ENCODE measurements around the gene RASA3.

Gene RASA3

GRCh38 chr13:114012141-114012540 is 120.3 kb downstream of the RASA3 start:
- Histone ChIP-seq H3K4me2 (ENCODE audit: low read length) (no peak overlapping the region), H3K4me3 (ENCODE audit: low read length) (no peak overlapping the region), H3K9ac (ENCODE audit: low read length) (no peak overlapping the region), H3K36me3 (replicated peaks; ENCODE audit: low read depth, low read length) (no peaks in the 10 kb centered on the region), H3K4me1 (ENCODE audit: low read length) (no peaks in the 10 kb centered on the region), H3K9me3 (ENCODE audit: insufficient read depth, low read length) (no peaks in the 10 kb centered on the region), H2AFZ (ENCODE audit: low read depth, low read length) (no peak overlapping the region), H3K27me3 (ENCODE audit: low read depth, low read length) (no peaks in the 10 kb centered on the region), H3K27ac (ENCODE audit: low read length) (no peak overlapping the region), H4K20me1 (ENCODE audit: insufficient read depth, low read length) (no peaks in the 10 kb centered on the region), H3K79me2 (ENCODE audit: low read length) (no peaks in the 10 kb centered on the region)
- no peak for TF ChIP-seq EZH2phosphoT487 (IDR thresholded peaks at IDR 0.05; ENCODE audit: low read depth)
- TF ChIP-seq, protein P1, sequence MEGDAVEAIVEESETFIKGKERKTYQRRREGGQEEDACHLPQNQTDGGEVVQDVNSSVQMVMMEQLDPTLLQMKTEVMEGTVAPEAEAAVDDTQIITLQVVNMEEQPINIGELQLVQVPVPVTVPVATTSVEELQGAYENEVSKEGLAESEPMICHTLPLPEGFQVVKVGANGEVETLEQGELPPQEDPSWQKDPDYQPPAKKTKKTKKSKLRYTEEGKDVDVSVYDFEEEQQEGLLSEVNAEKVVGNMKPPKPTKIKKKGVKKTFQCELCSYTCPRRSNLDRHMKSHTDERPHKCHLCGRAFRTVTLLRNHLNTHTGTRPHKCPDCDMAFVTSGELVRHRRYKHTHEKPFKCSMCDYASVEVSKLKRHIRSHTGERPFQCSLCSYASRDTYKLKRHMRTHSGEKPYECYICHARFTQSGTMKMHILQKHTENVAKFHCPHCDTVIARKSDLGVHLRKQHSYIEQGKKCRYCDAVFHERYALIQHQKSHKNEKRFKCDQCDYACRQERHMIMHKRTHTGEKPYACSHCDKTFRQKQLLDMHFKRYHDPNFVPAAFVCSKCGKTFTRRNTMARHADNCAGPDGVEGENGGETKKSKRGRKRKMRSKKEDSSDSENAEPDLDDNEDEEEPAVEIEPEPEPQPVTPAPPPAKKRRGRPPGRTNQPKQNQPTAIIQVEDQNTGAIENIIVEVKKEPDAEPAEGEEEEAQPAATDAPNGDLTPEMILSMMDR (IDR thresholded peaks at IDR 0.05; ENCODE audit: low read depth, low read length): no peak

- H3K9me3 ChIP-seq (ENCODE audit: insufficient read depth, low read length): no peaks in the 10 kb centered on the region
- H3K4me2 ChIP-seq (ENCODE audit: low read length): no peak overlapping the region
- H3K4me3 ChIP-seq (ENCODE audit: low read length): no peak overlapping the region
- no peak overlapping the region for H3K27ac ChIP-seq (ENCODE audit: low read length)
- no peak overlapping the region for H3K9ac ChIP-seq (ENCODE audit: low read length)
- no peaks in the 10 kb centered on the region for H4K20me1 ChIP-seq (ENCODE audit: insufficient read depth, low read length)
- H3K36me3 ChIP-seq (replicated peaks; ENCODE audit: low read depth, low read length): no peaks in the 10 kb centered on the region
- TF ChIP-seq EZH2phosphoT487 (IDR thresholded peaks at IDR 0.05; ENCODE audit: low read depth): no peak
- TF ChIP-seq, protein P1 (IDR thresholded peaks at IDR 0.05; ENCODE audit: low read depth, low read length): no peak
- no peaks in the 10 kb centered on the region for H3K79me2 ChIP-seq (ENCODE audit: low read length)
- no peaks in the 10 kb centered on the region for H3K27me3 ChIP-seq (ENCODE audit: low read depth, low read length)
- H3K4me1 ChIP-seq (ENCODE audit: low read length): no peaks in the 10 kb centered on the region
- H2AFZ ChIP-seq (ENCODE audit: low read depth, low read length): no peak overlapping the region
These were observed 121.2 kb downstream of the RASA3 start for GRCh38 chr13:114011226-114011625.

GRCh38 chr13:114010401-114011101 is 121.9 kb downstream of the RASA3 start:
- Histone ChIP-seq H3K9ac (ENCODE audit: low read length) (no peak overlapping the region), H2AFZ (ENCODE audit: low read depth, low read length) (no peak overlapping the region), H3K36me3 (replicated peaks; ENCODE audit: low read depth, low read length) (no peaks in the 10 kb centered on the region), H3K4me1 (ENCODE audit: low read length) (no peaks in the 10 kb centered on the region), H3K79me2 (ENCODE audit: low read length) (no peaks in the 10 kb centered on the region), H3K27me3 (ENCODE audit: low read depth, low read length) (no peaks in the 10 kb centered on the region), H3K4me3 (ENCODE audit: low read length) (no peak overlapping the region), H3K27ac (ENCODE audit: low read length) (no peak overlapping the region), H3K9me3 (ENCODE audit: insufficient read depth, low read length) (no peaks in the 10 kb centered on the region), H4K20me1 (ENCODE audit: insufficient read depth, low read length) (no peaks in the 10 kb centered on the region), H3K4me2 (ENCODE audit: low read length) (no peak overlapping the region)
- no peak for TF ChIP-seq EZH2phosphoT487 (IDR thresholded peaks at IDR 0.05; ENCODE audit: low read depth)
- TF ChIP-seq, protein P1 (IDR thresholded peaks at IDR 0.05; ENCODE audit: low read depth, low read length): no peak

GRCh38 chr13:114009590-114010400 is 122.6 kb downstream of the RASA3 start:
- H3K36me3 ChIP-seq (replicated peaks; ENCODE audit: low read depth, low read length): no peaks in the 10 kb centered on the region
- H3K4me3 ChIP-seq (ENCODE audit: low read length): no peak overlapping the region
- H3K9ac ChIP-seq (ENCODE audit: low read length): no peak overlapping the region
- no peaks in the 10 kb centered on the region for H3K79me2 ChIP-seq (ENCODE audit: low read length)
- no peak overlapping the region for H2AFZ ChIP-seq (ENCODE audit: low read depth, low read length)
- H3K9me3 ChIP-seq (ENCODE audit: insufficient read depth, low read length): no peaks in the 10 kb centered on the region
- no peaks in the 10 kb centered on the region for H3K4me1 ChIP-seq (ENCODE audit: low read length)
- TF ChIP-seq, protein P1 (IDR thresholded peaks at IDR 0.05; ENCODE audit: low read depth, low read length): no peak
- TF ChIP-seq EZH2phosphoT487 (IDR thresholded peaks at IDR 0.05; ENCODE audit: low read depth): no peak
- H3K4me2 ChIP-seq (ENCODE audit: low read length): no peak overlapping the region
- no peaks in the 10 kb centered on the region for H3K27me3 ChIP-seq (ENCODE audit: low read depth, low read length)
- H4K20me1 ChIP-seq (ENCODE audit: insufficient read depth, low read length): no peaks in the 10 kb centered on the region
- H3K27ac ChIP-seq (ENCODE audit: low read length): no peak overlapping the region

Data from OCI-LY3 (cell line).